Left ventricle myocardium inferior (tissue), 1 donor: ENCODE data around the gene BRPF1. TPM values are rescaled to one million over a fixed set of nuclear protein-coding genes. Genes with fewer than 3 reads are reported as not detected.

ENCODE experiments used
- DNase-seq: peaks from one replicate; pipeline ENCODE4 v3.0.0-alpha.2; 2020
- H3K27ac ChIP-seq: fragments of 200-600 bp; replicated peaks from 2 replicates; pipeline ENCODE4 v1.8.0; 2021
- H3K27me3 ChIP-seq: fragments of 200-600 bp; 2 replicates; pipeline ENCODE4 v1.8.0; 2021; ENCODE audit warnings: low read depth
- H3K36me3 ChIP-seq: fragments of 200-600 bp; 2 replicates; pipeline ENCODE4 v1.8.0; 2021
- H3K4me1 ChIP-seq: fragments of 200-600 bp; 2 replicates; pipeline ENCODE4 v1.8.0; 2021
- H3K4me3 ChIP-seq: fragments of 200-600 bp; 2 replicates; pipeline ENCODE4 v1.8.0; 2021; ENCODE audit warnings: mild to moderate bottlenecking, moderate library complexity
- H3K9me3 ChIP-seq: fragments of 200-600 bp; replicated peaks from 2 replicates; pipeline ENCODE4 v1.8.0; 2021
- CTCF ChIP-seq: fragments of 200-600 bp; IDR thresholded peaks from 2 replicates; pipeline ENCODE4 v1.8.0; 2021; ENCODE audit warnings: antibody characterized with exemption, mild to moderate bottlenecking, borderline replicate concordance
- intact Hi-C: fragments of 100-400 bp; cut with micrococcal nuclease; formaldehyde crosslinking; loops from one replicate; pipeline ENCODE4 v1.11.0; 2022
- long read RNA-seq: library from polyadenylated mRNA; unstranded; transcript quantifications from one replicate; pipeline ENCODE4 v2.0.0, GENCODE V29; 2021
- total RNA-seq: library from RNA; stranded (reverse); fragmentation: NEBNext Ultra II Directional; extraction: Animal tissue kit (Norgen Biotek cat#: 25700); gene quantifications from one replicate; pipeline ENCODE4 v1.2.1, GENCODE V29; 2021
- donor health status: DM: no; HTN: yes; CAD: no; lungs with severe emphysema.

The BRPF1 gene
- 9.4 TPM for total RNA-seq
- long read RNA-seq, full-length matches to known transcripts: 9 of 26 reads
- long read RNA-seq, partial matches to known transcripts: 5 of 26 reads
- long read RNA-seq, other reads (novel, unspliced or antisense): 12 of 26 reads

DNA sequence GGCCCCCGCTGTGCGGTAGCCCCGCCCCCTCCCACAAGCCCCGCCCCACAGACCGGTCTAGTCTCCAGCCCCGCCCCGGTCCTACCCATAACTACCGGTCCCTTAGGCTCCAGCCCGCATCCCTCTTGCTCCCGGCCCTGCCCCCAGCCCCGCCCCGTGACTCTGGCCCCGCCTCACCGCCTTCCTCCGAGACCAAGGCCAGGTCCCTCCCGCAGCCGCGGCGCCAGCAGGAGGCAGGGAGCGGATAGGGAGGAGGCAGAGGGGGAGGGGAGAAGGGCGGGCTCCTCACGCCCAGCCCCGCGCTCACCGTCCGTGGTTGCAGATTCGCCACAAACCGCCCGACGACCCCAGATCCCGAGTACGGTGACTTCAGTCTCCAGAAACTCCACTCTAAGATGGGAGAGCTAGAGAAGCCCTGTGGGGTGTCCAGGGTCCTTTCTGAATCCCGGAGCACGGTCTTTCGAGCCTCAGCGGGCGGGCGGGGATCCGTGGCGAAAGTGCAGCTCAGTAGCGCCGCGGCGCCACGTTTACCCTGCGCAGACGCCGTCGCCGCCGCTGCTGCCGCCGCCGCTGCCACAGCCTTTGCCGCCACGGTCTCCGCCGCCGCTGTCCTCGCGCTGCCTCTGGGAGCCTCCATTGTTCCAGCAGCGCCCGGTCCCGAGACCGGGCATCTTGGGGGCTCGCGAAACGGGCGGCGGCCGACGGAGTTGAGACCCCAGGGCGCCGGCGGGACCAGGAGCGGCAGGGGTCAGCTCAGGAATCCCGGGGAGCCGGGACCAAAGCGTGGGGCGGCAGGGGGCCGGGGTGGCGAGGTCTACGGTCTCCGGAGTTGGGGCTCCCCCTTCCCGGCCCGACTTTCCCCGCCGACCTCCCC lies at the start of gene BRPF1:
TSS of gene BRPF1 (plus strand) at position 530 of the 874 bp plus-strand sequence. CDS start 2,406 bp downstream, outside the sequence.
- peak; percentile 100 for DNase-seq
- intact Hi-C loops: no loop called here
- peak within 1 kb of the TSS; percentile 100 for H3K27ac ChIP-seq
- no peaks in the 10 kb centered on the region for H3K9me3 ChIP-seq
- TF ChIP-seq CTCF: peak; percentile 25
- H3K4me1 ChIP-seq: peaks cover 55% of the 10 kb centered on the region
- H3K27me3 ChIP-seq: no peaks in the 10 kb centered on the region
- peak within 1 kb of the TSS; percentile 98 for H3K4me3 ChIP-seq
- H3K36me3 ChIP-seq: peaks cover 25% of the 10 kb centered on the region

DNA sequence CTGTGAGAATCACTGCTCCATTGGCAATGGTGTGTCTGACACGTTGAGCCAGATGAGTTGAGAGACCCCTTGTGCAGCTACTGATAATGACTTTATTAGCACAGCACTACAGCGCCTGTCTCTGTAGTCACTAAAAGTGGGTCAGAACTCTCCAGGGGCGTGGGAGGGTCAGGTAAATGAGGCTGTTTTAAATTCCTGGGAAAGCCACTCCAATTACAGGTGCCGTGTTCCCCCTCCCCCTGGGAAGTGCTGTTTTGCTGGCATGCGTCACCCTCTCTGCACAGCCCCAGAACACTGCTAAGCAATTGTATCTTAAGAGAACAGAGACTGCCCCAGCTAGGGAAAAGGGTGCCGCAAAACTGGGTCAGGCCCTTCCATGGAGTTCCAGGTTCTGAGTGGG lies 49.4 kb upstream of the BRPF1 start:
- Histone ChIP-seq H3K27me3 (no peaks in the 10 kb centered on the region), H3K36me3 (peaks cover 100% of the 10 kb centered on the region), H3K4me1 (peaks cover 53% of the 10 kb centered on the region), H3K27ac (peak overlapping the region; percentile 91), H3K9me3 (no peaks in the 10 kb centered on the region), H3K4me3 (no peak overlapping the region)
- intact Hi-C loops: no loop called here
- no peak for DNase-seq
- no peak for TF ChIP-seq CTCF

DNA sequence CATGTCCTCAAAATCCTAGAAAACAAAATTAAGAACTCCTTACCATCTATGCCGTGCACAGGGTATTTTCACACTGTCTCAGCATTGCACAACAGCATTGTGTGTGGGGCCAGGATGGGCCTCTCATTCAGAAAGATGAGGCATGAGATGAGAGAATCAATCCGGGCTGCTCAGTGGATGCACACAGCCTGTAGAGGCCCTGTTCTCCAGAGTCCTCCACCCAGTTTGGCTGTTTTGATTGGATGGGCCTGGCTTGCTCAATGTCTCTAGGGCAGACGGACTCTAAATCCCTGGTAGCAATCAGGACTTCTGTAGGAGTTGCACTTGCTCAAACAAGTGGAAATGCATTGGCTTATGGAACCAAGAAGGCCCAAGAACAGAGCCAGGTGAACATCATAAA lies 48.1 kb upstream of the BRPF1 start:
- no peak for DNase-seq
- H3K36me3 ChIP-seq: peaks cover 100% of the 10 kb centered on the region

GRCh38 chr3:9685216-9686049 lies 46.1 kb upstream of the BRPF1 start:
- no peak for TF ChIP-seq CTCF
- DNase-seq: no peak
- no peak overlapping the region for H3K27ac ChIP-seq

More for the DNA sequence above, 48.1 kb upstream of the BRPF1 start:
- TF ChIP-seq CTCF: no peak
- Histone ChIP-seq H3K4me1 (peaks cover 40% of the 10 kb centered on the region), H3K27me3 (no peaks in the 10 kb centered on the region), H3K4me3 (no peak overlapping the region), H3K27ac (no peak overlapping the region), H3K9me3 (no peaks in the 10 kb centered on the region)
- intact Hi-C loops: no loop called here

DNA sequence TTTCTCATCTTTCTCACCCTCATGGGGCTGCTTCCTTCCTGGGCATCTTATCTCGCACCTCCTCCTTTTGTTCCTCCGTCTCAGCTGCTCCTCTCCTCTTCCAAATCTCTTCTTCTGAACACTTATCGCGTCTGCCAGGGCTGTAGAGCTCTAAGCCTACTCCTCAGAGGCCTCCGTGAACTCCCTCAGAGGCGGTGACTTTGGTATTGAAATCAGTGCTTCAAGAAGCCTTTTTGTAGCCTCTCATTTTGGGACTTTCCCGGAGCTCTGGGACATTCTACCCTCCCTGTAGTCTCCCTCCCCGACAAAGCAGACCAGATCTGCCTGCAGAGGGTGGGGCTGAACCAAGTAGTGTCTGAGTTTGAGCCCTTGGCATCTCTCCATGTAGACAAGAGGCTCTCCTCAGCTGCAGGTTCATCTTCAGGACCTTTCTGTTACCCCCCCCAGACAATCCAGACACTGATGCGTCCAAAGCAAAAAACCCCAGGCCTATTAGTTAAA lies 45.4 kb upstream of the BRPF1 start:
- no peak overlapping the region for H3K27ac ChIP-seq
- H3K4me1 ChIP-seq: peaks cover 22% of the 10 kb centered on the region
- peaks cover 100% of the 10 kb centered on the region for H3K36me3 ChIP-seq
- H3K27me3 ChIP-seq: no peaks in the 10 kb centered on the region
- no peak for TF ChIP-seq CTCF
- DNase-seq: no peak
- no peak overlapping the region for H3K4me3 ChIP-seq
- H3K9me3 ChIP-seq: no peaks in the 10 kb centered on the region
- intact Hi-C loops: no loop called here

More at GRCh38 chr3:9685216-9686049, 46.1 kb upstream of the BRPF1 start:
- Histone ChIP-seq H3K36me3 (peaks cover 100% of the 10 kb centered on the region), H3K9me3 (no peaks in the 10 kb centered on the region), H3K4me1 (peaks cover 21% of the 10 kb centered on the region), H3K27me3 (no peaks in the 10 kb centered on the region), H3K4me3 (no peak overlapping the region)
- intact Hi-C loops: no loop called here
